Measurements from ENCODE around the gene KLHL26. TPM values are rescaled to one million over a fixed set of nuclear protein-coding genes. Genes with fewer than 3 reads are reported as not detected.

KLHL26 gene
- polyA plus RNA-seq, 3 donors: 1.6 to 3.2 (median 2.0) TPM

- Histone ChIP-seq H3K4me1 (ENCODE audit: control insufficient read depth in 1 of 2, insufficient read depth in 2 of 2, low read length in 2 of 2) (peaks cover 11 to 26% of the 10 kb centered on the region in 2 donors), H3K27me3 (ENCODE audit: control insufficient read depth in 2 of 2, insufficient read depth in 2 of 2, low read length in 2 of 2) (peaks cover 0 to 3% of the 10 kb centered on the region in 2 donors), H3K9me3 (replicated peaks in 1 of 2; ENCODE audit: control insufficient read depth in 1 of 2, insufficient read depth in 1 of 2, low read length in 2 of 2) (no peaks in the 10 kb centered on the region), H4K20me1 (ENCODE audit: insufficient read depth, low read length) (peaks cover 2% of the 10 kb centered on the region), H3K4me3 (replicated peaks in 1 of 3; ENCODE audit: low read depth in 2 of 3, low read length in 3 of 3) (peak overlapping the region in 1 of 3 experiments; percentile 92), H3K9ac (ENCODE audit: insufficient read depth, low read length, poor library complexity, severe bottlenecking) (no peak overlapping the region), H3K36me3 (replicated peaks in 1 of 2; ENCODE audit: control insufficient read depth in 1 of 2, insufficient read depth in 2 of 2, low read length in 2 of 2) (no peaks in the 10 kb centered on the region), H2AFZ (ENCODE audit: insufficient read depth, low read depth, low read length, poor library complexity, severe bottlenecking) (no peak overlapping the region), H3K79me2 (ENCODE audit: insufficient read depth, low read length) (peaks cover 19% of the 10 kb centered on the region), H3K27ac (ENCODE audit: low read depth in 1 of 2, low read length in 2 of 2) (no peak overlapping the region), H3K4me2 (replicated peaks; ENCODE audit: extremely low read depth, low read length, poor library complexity, severe bottlenecking) (peak overlapping the region; percentile 98)
- peaks cover 25% of the 10 kb centered on the region for H3K4me1 Mint-ChIP-seq
- peaks cover 0 to 5% of the 10 kb centered on the region in 2 donors for H3K36me3 Mint-ChIP-seq
- 0% methylated on average over 4 of the region's 6 CpGs for WGBS (ENCODE audit: insufficient coverage)
- no peak for DNase-seq
- H3K27me3 Mint-ChIP-seq (ENCODE audit: low read depth in 3 of 3): peaks cover 5 to 19% (median 16%) of the 10 kb centered on the region in 3 donors
- intact Hi-C loops (cut with micrococcal nuclease): loop anchor here (1.0 to 5.0 kb wide), 4 partner anchors 41 to 297 kb away; partner anchors contain the start of gene ELL (in 2 of the 2)
- H3K4me3 Mint-ChIP-seq: peak overlapping the region; percentile 85 to 90
- H3K9me3 Mint-ChIP-seq: peaks cover 0 to 3% (median 0%) of the 10 kb centered on the region in 7 donors
- peak overlapping the region; percentile 7 to 99 (median 85) for H3K27ac Mint-ChIP-seq
- TF ChIP-seq CTCF (IDR thresholded peaks at IDR 0.05): no peak
Observed at GRCh38 chr19:18635831-18636182, 1.0 kb upstream of the KLHL26 start.

- Histone ChIP-seq H3K27ac (ENCODE audit: low read depth in 1 of 2, low read length in 2 of 2) (peak overlapping the region; percentile 66 to 82), H3K79me2 (ENCODE audit: insufficient read depth, low read length) (peaks cover 19% of the 10 kb centered on the region), H3K9ac (ENCODE audit: insufficient read depth, low read length, poor library complexity, severe bottlenecking) (peak overlapping the region; percentile 84), H3K4me2 (replicated peaks; ENCODE audit: extremely low read depth, low read length, poor library complexity, severe bottlenecking) (peak overlapping the region; percentile 98), H3K4me1 (ENCODE audit: control insufficient read depth in 1 of 2, insufficient read depth in 2 of 2, low read length in 2 of 2) (peaks cover 11 to 26% of the 10 kb centered on the region in 2 donors), H3K4me3 (replicated peaks in 1 of 3; ENCODE audit: low read depth in 2 of 3, low read length in 3 of 3) (peak overlapping the region; percentile 65 to 92 (median 90)), H3K9me3 (replicated peaks in 1 of 2; ENCODE audit: control insufficient read depth in 1 of 2, insufficient read depth in 1 of 2, low read length in 2 of 2) (no peaks in the 10 kb centered on the region), H2AFZ (ENCODE audit: insufficient read depth, low read depth, low read length, poor library complexity, severe bottlenecking) (peak overlapping the region; percentile 91), H4K20me1 (ENCODE audit: insufficient read depth, low read length) (peaks cover 3% of the 10 kb centered on the region), H3K27me3 (ENCODE audit: control insufficient read depth in 2 of 2, insufficient read depth in 2 of 2, low read length in 2 of 2) (peaks cover 0 to 3% of the 10 kb centered on the region in 2 donors), H3K36me3 (replicated peaks in 1 of 2; ENCODE audit: control insufficient read depth in 1 of 2, insufficient read depth in 2 of 2, low read length in 2 of 2) (no peaks in the 10 kb centered on the region)
- peaks cover 5 to 18% (median 16%) of the 10 kb centered on the region in 3 donors for H3K27me3 Mint-ChIP-seq (ENCODE audit: low read depth in 3 of 3)
- peaks cover 0 to 6% of the 10 kb centered on the region in 2 donors for H3K36me3 Mint-ChIP-seq
- TF ChIP-seq CTCF (IDR thresholded peaks at IDR 0.05): no peak
- peak overlapping the region; percentile 76 to 99 (median 92) for H3K27ac Mint-ChIP-seq
- H3K4me3 Mint-ChIP-seq: peak overlapping the region; percentile 85 to 90
- peaks cover 25% of the 10 kb centered on the region for H3K4me1 Mint-ChIP-seq
- H3K9me3 Mint-ChIP-seq: peaks cover 0 to 3% (median 0%) of the 10 kb centered on the region in 7 donors
- WGBS (ENCODE audit: insufficient coverage): 0% methylated on average over 29 of the region's 44 CpGs
- intact Hi-C loops (cut with micrococcal nuclease): loop anchor here (1.0 to 5.0 kb wide), 4 partner anchors 41 to 296 kb away; partner anchors contain the start of gene ELL (in 2 of the 2)
- peak; percentile 95 to 97 (median 97) for DNase-seq
Observed at GRCh38 chr19:18636183-18636968, 452 bp upstream of the KLHL26 start.

Data from CD14-positive monocyte (primary cell).